ENCODE measurements around the gene KRTAP2-1. TPM values are rescaled to one million over a fixed set of nuclear protein-coding genes. Genes with fewer than 3 reads are reported as not detected.
"Not testable (repeated sequence)": the region's sequence is repeated elsewhere in the genome, so short reads cannot be mapped to it uniquely, and the experiment has no call there.

The KRTAP2-1 gene
- polyA plus RNA-seq: not detected

- not testable (repeated sequence) for H3K9me3 Mint-ChIP-seq; H3K36me3 Mint-ChIP-seq; DNase-seq; H3K27me3 Mint-ChIP-seq (ENCODE audit: low read depth in 3 of 3); H3K27ac Mint-ChIP-seq; H3K4me3 Mint-ChIP-seq
- peaks cover 7 to 14% of the 10 kb centered on the region in 2 donors for H3K4me1 Mint-ChIP-seq
Measured at GRCh38 chr17:41046735-41047465, at the start of gene KRTAP2-1. Gene KRTAP2-1, minus strand, starts transcription at chr17:41047316. Its CDS starts 49 bp downstream, at chr17:41047267.

GRCh38 chr17:41096055-41096454, 48.9 kb upstream of the KRTAP2-1 start:
- Mint-ChIP-seq H3K4me1 (no peaks in the 10 kb centered on the region), H3K9me3 (peaks cover 0 to 3% (median 0%) of the 10 kb centered on the region in 6 donors), H3K27me3 (ENCODE audit: low read depth in 3 of 3) (peaks cover 2 to 12% (median 4%) of the 10 kb centered on the region in 3 donors), H3K36me3 (no peaks in the 10 kb centered on the region), H3K4me3 (no peak overlapping the region), H3K27ac (no peak overlapping the region)
- DNase-seq: no peak

- not testable (repeated sequence) for H3K36me3 Mint-ChIP-seq, H3K9me3 Mint-ChIP-seq, DNase-seq, H3K4me1 Mint-ChIP-seq, H3K27ac Mint-ChIP-seq, H3K4me3 Mint-ChIP-seq
- H3K27me3 Mint-ChIP-seq (ENCODE audit: low read depth in 3 of 3): peaks cover 2 to 18% (median 5%) of the 10 kb centered on the region in 3 donors
Measured at GRCh38 chr17:41088760-41089352, 41.7 kb upstream of the KRTAP2-1 start.

GRCh38 chr17:41084100-41084856, 37.2 kb upstream of the KRTAP2-1 start, which contains the start of gene KRTAP4-7:
Gene KRTAP4-7, plus strand, starts transcription at chr17:41084150. Its CDS starts 57 bp downstream, at chr17:41084207.
- H3K27me3 Mint-ChIP-seq (ENCODE audit: low read depth in 3 of 3): peaks cover 0 to 12% (median 3%) of the 10 kb centered on the region in 3 donors
- DNase-seq, H3K4me3 Mint-ChIP-seq, H3K9me3 Mint-ChIP-seq, H3K4me1 Mint-ChIP-seq, H3K36me3 Mint-ChIP-seq, H3K27ac Mint-ChIP-seq: not testable (repeated sequence)

- H3K4me1 Mint-ChIP-seq, H3K27ac Mint-ChIP-seq: not testable (repeated sequence)
Measured at GRCh38 chr17:41083427-41083826, 36.3 kb upstream of the KRTAP2-1 start.

GRCh38 chr17:41082626-41083025, 35.5 kb upstream of the KRTAP2-1 start:
- DNase-seq: no peak
- peaks cover 2 to 12% (median 3%) of the 10 kb centered on the region in 3 donors for H3K27me3 Mint-ChIP-seq (ENCODE audit: low read depth in 3 of 3)
- no peaks in the 10 kb centered on the region for H3K36me3 Mint-ChIP-seq
- no peaks in the 10 kb centered on the region for H3K9me3 Mint-ChIP-seq
- H3K27ac Mint-ChIP-seq: no peak overlapping the region
- no peak overlapping the region for H3K4me3 Mint-ChIP-seq
- H3K4me1 Mint-ChIP-seq: no peaks in the 10 kb centered on the region

More at GRCh38 chr17:41083427-41083826, 36.3 kb upstream of the KRTAP2-1 start:
- not testable (repeated sequence) for H3K4me3 Mint-ChIP-seq, DNase-seq, H3K9me3 Mint-ChIP-seq, H3K36me3 Mint-ChIP-seq
- peaks cover 2 to 12% (median 3%) of the 10 kb centered on the region in 3 donors for H3K27me3 Mint-ChIP-seq (ENCODE audit: low read depth in 3 of 3)

GRCh38 chr17:41076788-41077187, 29.7 kb upstream of the KRTAP2-1 start:
- H3K27me3 Mint-ChIP-seq (ENCODE audit: low read depth in 3 of 3): peaks cover 2 to 5% (median 2%) of the 10 kb centered on the region in 3 donors
- no peak overlapping the region for H3K27ac Mint-ChIP-seq
- H3K4me1 Mint-ChIP-seq: no peaks in the 10 kb centered on the region
- H3K4me3 Mint-ChIP-seq: no peak overlapping the region
- no peaks in the 10 kb centered on the region for H3K9me3 Mint-ChIP-seq
- no peaks in the 10 kb centered on the region for H3K36me3 Mint-ChIP-seq
- no peak for DNase-seq

GRCh38 chr17:41073676-41074075, 26.6 kb upstream of the KRTAP2-1 start:
- no peaks in the 10 kb centered on the region for H3K36me3 Mint-ChIP-seq
- peaks cover 2 to 4% (median 2%) of the 10 kb centered on the region in 3 donors for H3K27me3 Mint-ChIP-seq (ENCODE audit: low read depth in 3 of 3)
- peaks cover 0 to 2% of the 10 kb centered on the region in 2 donors for H3K4me1 Mint-ChIP-seq
- DNase-seq: no peak
- no peak overlapping the region for H3K27ac Mint-ChIP-seq
- no peak overlapping the region for H3K4me3 Mint-ChIP-seq
- H3K9me3 Mint-ChIP-seq: no peaks in the 10 kb centered on the region

GRCh38 chr17:41071606-41072360, 24.7 kb upstream of the KRTAP2-1 start:
- Mint-ChIP-seq H3K36me3 (no peaks in the 10 kb centered on the region), H3K4me1 (peaks cover 0 to 2% of the 10 kb centered on the region in 2 donors), H3K9me3 (peaks cover 0 to 1% (median 0%) of the 10 kb centered on the region in 6 donors), H3K27ac (no peak overlapping the region), H3K27me3 (ENCODE audit: low read depth in 3 of 3) (peaks cover 0 to 4% (median 2%) of the 10 kb centered on the region in 3 donors), H3K4me3 (no peak overlapping the region)
- no peak for DNase-seq

GRCh38 chr17:41069031-41069430, 21.9 kb upstream of the KRTAP2-1 start:
- DNase-seq: no peak
- H3K27ac Mint-ChIP-seq: no peak overlapping the region
- H3K36me3 Mint-ChIP-seq: no peaks in the 10 kb centered on the region
- peaks cover 0 to 1% (median 0%) of the 10 kb centered on the region in 6 donors for H3K9me3 Mint-ChIP-seq
- peaks cover 0 to 2% (median 0%) of the 10 kb centered on the region in 3 donors for H3K27me3 Mint-ChIP-seq (ENCODE audit: low read depth in 3 of 3)
- peaks cover 0 to 2% of the 10 kb centered on the region in 2 donors for H3K4me1 Mint-ChIP-seq
- H3K4me3 Mint-ChIP-seq: no peak overlapping the region

- no peak overlapping the region for H3K4me3 Mint-ChIP-seq
- peaks cover 0 to 2% of the 10 kb centered on the region in 2 donors for H3K4me1 Mint-ChIP-seq
- no peak for DNase-seq
- H3K27me3 Mint-ChIP-seq (ENCODE audit: low read depth in 3 of 3): peaks cover 0 to 6% (median 2%) of the 10 kb centered on the region in 3 donors
- no peak overlapping the region for H3K27ac Mint-ChIP-seq
- no peaks in the 10 kb centered on the region for H3K36me3 Mint-ChIP-seq
- H3K9me3 Mint-ChIP-seq: peaks cover 0 to 1% (median 0%) of the 10 kb centered on the region in 6 donors
Measured at GRCh38 chr17:41067281-41067680, 20.2 kb upstream of the KRTAP2-1 start.

- Mint-ChIP-seq H3K4me3 (no peak within 1 kb of the TSS), H3K36me3 (no peaks in the 10 kb centered on the region), H3K9me3 (peaks cover 0 to 1% (median 0%) of the 10 kb centered on the region in 6 donors), H3K27me3 (ENCODE audit: low read depth in 3 of 3) (peaks cover 0 to 12% (median 2%) of the 10 kb centered on the region in 3 donors), H3K27ac (no peak within 1 kb of the TSS), H3K4me1 (peaks cover 0 to 2% of the 10 kb centered on the region in 2 donors)
- DNase-seq: no peak
Measured at GRCh38 chr17:41065829-41066624, 18.9 kb upstream of the KRTAP2-1 start, which contains the start of gene KRTAP2-4. Gene KRTAP2-4, minus strand, starts transcription at chr17:41065879. Its CDS starts 34 bp downstream, at chr17:41065845.
